GM10248 (cell line): ENCODE data around the gene PVR.

Experiments
- CTCF ChIA-PET: fragments of 300-600 bp; sonication (Branson Sonifier 250); formaldehyde crosslinking; extraction: SDS; loops from one replicate; lab custom pipeline; 2021; ENCODE audit warnings: antibody characterized with exemption; lab: Yijun Ruan, JAX
- POLR2A ChIA-PET: fragments of 350-650 bp; sonication (Branson Sonifier 250); formaldehyde crosslinking; extraction: SDS; loops from one replicate; lab custom pipeline; 2020; ENCODE audit warnings: antibody characterized with exemption; lab: Yijun Ruan, JAX
- DNase-seq: peaks from one replicate; pipeline ENCODE4 v3.0.0; 2012; ENCODE audit errors: extremely low spot score
- CTCF ChIP-seq: IDR thresholded peaks from 2 replicates; pipeline ENCODE4 v1.5.1; 2012; ENCODE audit warnings: mild to moderate bottlenecking, low read depth; ENCODE audit errors: extremely low read depth, missing control alignments, control extremely low read depth

The PVR gene, protein sequence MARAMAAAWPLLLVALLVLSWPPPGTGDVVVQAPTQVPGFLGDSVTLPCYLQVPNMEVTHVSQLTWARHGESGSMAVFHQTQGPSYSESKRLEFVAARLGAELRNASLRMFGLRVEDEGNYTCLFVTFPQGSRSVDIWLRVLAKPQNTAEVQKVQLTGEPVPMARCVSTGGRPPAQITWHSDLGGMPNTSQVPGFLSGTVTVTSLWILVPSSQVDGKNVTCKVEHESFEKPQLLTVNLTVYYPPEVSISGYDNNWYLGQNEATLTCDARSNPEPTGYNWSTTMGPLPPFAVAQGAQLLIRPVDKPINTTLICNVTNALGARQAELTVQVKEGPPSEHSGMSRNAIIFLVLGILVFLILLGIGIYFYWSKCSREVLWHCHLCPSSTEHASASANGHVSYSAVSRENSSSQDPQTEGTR

DNA sequence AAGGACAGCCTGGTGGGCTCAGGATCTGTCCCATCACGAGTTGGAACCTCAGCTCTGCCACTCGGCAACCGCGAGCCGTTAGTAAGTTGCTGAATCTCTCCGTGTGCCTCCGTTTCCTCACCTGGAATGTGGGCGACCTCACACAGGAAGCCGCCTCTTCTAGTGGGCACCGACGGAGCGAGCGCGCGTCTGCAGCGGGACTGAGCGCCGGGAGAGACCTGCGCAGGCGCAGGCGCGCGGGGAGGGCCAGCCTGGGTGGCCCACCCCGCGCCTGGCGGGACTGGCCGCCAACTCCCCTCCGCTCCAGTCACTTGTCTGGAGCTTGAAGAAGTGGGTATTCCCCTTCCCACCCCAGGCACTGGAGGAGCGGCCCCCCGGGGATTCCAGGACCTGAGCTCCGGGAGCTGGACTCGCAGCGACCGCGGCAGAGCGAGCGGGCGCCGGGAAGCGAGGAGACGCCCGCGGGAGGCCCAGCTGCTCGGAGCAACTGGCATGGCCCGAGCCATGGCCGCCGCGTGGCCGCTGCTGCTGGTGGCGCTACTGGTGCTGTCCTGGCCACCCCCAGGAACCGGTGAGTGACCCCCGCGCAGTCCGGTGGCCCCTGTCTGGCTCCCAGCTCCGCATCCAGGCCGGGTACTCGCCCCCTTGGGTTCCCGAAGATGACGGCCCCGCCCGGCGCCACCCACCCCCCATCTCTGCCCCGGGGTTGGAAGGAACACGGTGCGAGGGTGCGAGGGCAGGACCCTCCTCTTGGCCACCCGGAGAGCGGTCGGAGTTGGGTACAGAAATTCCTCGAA, at the start of gene PVR:
PVR (plus strand) TSS at position 306 of the 797 bp plus-strand sequence; CDS start at position 493, 187 bp downstream.
- CTCF ChIA-PET: interaction anchor here (1.4 to 1.5 kb wide), 3 partner anchors 13 to 163 kb away, joined by 3 to 4 read pairs (median 3); no protein-coding TSS in a partner anchor
- no peak for TF ChIP-seq CTCF
- POLR2A ChIA-PET: no interaction called here
- peak; percentile 68 for DNase-seq

- DNase-seq: no peak
- ChIA-PET POLR2A (no interaction called here), CTCF (no interaction called here)
- no peak for TF ChIP-seq CTCF
Measured at GRCh38 chr19:44596428-44597130, 47.1 kb upstream of the PVR start.

GRCh38 chr19:44597131-44597491, 46.6 kb upstream of the PVR start:
- DNase-seq: no peak
- POLR2A ChIA-PET: no interaction called here
- CTCF ChIA-PET: no interaction called here
- no peak for TF ChIP-seq CTCF

DNA sequence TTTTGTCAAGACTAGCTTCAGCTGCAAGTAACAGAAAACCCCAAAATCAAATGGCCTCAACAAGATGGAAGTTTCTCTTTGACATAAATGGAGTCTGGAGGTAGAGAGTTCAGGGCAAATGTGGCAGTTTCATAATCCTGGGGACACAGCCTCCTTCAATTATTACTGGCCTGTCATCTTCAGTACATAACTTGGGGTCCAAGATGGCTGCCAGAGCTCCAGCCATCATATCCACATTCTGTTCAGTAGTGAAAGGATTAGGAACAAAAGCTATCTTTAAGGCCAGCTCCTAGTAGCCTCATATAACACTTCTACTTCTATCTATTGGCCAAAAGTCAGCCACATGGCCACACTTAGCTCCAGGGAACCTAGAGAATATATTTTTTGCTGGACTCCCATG, 45.4 kb upstream of the PVR start:
- POLR2A ChIA-PET: no interaction called here

GRCh38 chr19:44598880-44599279, 44.8 kb upstream of the PVR start:
- POLR2A ChIA-PET: no interaction called here
- no peak for DNase-seq
- no peak for TF ChIP-seq CTCF
- CTCF ChIA-PET: interaction anchor here (1.1 kb wide), 1 partner anchor 12 kb away, joined by 4 read pairs; no protein-coding TSS in a partner anchor

More for the DNA sequence above, 45.4 kb upstream of the PVR start:
- TF ChIP-seq CTCF: no peak
- CTCF ChIA-PET: interaction anchor here (1.1 kb wide), 1 partner anchor 12 kb away, joined by 4 read pairs; no protein-coding TSS in a partner anchor
- DNase-seq: no peak

DNA sequence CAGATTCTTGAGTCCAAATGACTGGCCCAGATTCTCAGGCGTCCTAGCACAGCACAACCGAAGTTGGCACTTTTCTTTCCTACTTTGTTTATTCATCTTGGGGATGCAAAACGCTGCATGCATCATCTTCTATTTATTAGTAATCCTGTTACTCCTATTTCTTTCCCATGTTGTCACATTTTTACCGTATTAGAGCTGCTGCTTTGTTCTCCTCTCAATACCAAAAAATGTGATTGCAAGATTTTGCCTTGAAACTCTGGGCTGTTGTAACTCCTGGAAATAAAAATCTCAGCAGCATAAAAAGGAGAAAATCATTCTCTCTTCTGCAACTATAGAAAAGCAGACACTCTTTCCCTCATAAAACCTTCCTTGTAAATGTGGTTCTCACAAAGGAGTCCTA, 43.2 kb upstream of the PVR start:
- TF ChIP-seq CTCF: no peak
- ChIA-PET POLR2A (no interaction called here), CTCF (interaction anchor here (0.9 kb wide), 1 partner anchor 30 kb away, joined by 3 read pairs; no protein-coding TSS in a partner anchor)
- no peak for DNase-seq
